CD4-positive, alpha-beta T cell treated with Interleukin-4 for 4 hours (primary cell): ENCODE data around the gene MYD88.
"Not testable (repeated sequence)": the region's sequence is repeated elsewhere in the genome, so short reads cannot be mapped to it uniquely, and the experiment has no call there.

Experiments
- DNase-seq: peaks from one replicate; pipeline ENCODE4 v3.0.0-alpha.2; 2020

MYD88 gene

GRCh38 chr3:38146504-38146903 lies 8.0 kb downstream of the MYD88 start:
- DNase-seq, result no peak

- DNase-seq, result no peak
Measured at GRCh38 chr3:38147421-38147820, 9.0 kb downstream of the MYD88 start.

- no peak for DNase-seq
Measured at GRCh38 chr3:38148311-38148882, 9.9 kb downstream of the MYD88 start.

GRCh38 chr3:38149708-38150107 lies 11.2 kb downstream of the MYD88 start:
- no peak for DNase-seq

GRCh38 chr3:38150780-38151528 lies 12.5 kb downstream of the MYD88 start:
- DNase-seq, result no peak

- peak; percentile 61 for DNase-seq
Measured at GRCh38 chr3:38151667-38152265, 13.3 kb downstream of the MYD88 start.

- DNase-seq, result no peak
Measured at GRCh38 chr3:38152609-38153008, 14.1 kb downstream of the MYD88 start.

GRCh38 chr3:38153221-38153620 lies 14.8 kb downstream of the MYD88 start:
- DNase-seq, result no peak

- no peak for DNase-seq
Measured at GRCh38 chr3:38154033-38154494, 15.6 kb downstream of the MYD88 start.

- no peak for DNase-seq
Measured at GRCh38 chr3:38154625-38155255, 16.3 kb downstream of the MYD88 start.

GRCh38 chr3:38155825-38156224 lies 17.4 kb downstream of the MYD88 start:
- no peak for DNase-seq

GRCh38 chr3:38157117-38157516 lies 18.7 kb downstream of the MYD88 start:
- no peak for DNase-seq

- DNase-seq, result no peak
Measured at GRCh38 chr3:38157595-38157994, 19.1 kb downstream of the MYD88 start.

- DNase-seq, result no peak
Measured at GRCh38 chr3:38158472-38158871, 20.0 kb downstream of the MYD88 start.

- not testable (repeated sequence) for DNase-seq
Measured at GRCh38 chr3:38160704-38161103, 22.2 kb downstream of the MYD88 start.

GRCh38 chr3:38163117-38163840 lies 24.8 kb downstream of the MYD88 start:
- no peak for DNase-seq

GRCh38 chr3:38163841-38164642 lies 25.6 kb downstream of the MYD88 start:
- DNase-seq, result no peak

GRCh38 chr3:38164643-38164951 lies 26.1 kb downstream of the MYD88 start:
- DNase-seq, result no peak

- peak; percentile 99 for DNase-seq
Measured at GRCh38 chr3:38164952-38165721, 26.7 kb downstream of the MYD88 start, which contains the start of gene OXSR1. OXSR1 (plus strand) TSS chr3:38165537; CDS start chr3:38165877, 340 bp downstream.

GRCh38 chr3:38165722-38166387 lies 27.4 kb downstream of the MYD88 start:
- DNase-seq, result peak; percentile 14

- no peak for DNase-seq
Measured at GRCh38 chr3:38167591-38167990, 29.1 kb downstream of the MYD88 start.
